ENCODE measurements around the gene WDR20. TPM values are rescaled to one million over a fixed set of nuclear protein-coding genes. Genes with fewer than 3 reads are reported as not detected.

Gene WDR20
- total and polyA plus RNA-seq, 7 donors: 11.4 to 26.8 (median 20.6) TPM

DNA sequence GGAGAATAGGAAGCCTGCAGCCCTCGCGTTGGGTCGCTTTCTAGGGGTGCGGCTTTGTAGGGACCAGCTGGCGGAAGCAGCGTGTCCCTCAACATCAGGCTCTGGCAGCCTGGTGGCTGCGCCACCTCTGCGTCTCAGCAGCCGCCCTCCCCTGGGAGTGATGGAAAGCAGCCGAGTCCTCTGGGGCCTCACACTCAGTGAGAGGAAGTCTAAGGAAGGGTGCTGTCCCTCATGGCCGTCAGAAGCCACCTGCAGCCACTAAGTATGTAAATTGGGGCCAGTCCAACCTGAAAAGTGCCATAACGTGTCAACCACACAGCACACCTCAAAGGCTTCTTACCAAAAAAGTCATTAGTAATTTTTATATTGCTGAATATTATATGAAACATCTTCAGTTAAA, 80.3 kb downstream of the WDR20 start:
- ATAC-seq (no peak), DNase-seq (no peak)
- H3K36me3 ChIP-seq (ENCODE audit: insufficient read depth in 1 of 2, low read depth in 1 of 2): peaks cover 0 to 27% of the 10 kb centered on the region in 2 donors
- H3K27me3 ChIP-seq (ENCODE audit: insufficient read depth in 3 of 3, low read length in 2 of 3): no peaks in the 10 kb centered on the region
- H3K9me3 ChIP-seq: no peaks in the 10 kb centered on the region
- TF ChIP-seq, protein P1, sequence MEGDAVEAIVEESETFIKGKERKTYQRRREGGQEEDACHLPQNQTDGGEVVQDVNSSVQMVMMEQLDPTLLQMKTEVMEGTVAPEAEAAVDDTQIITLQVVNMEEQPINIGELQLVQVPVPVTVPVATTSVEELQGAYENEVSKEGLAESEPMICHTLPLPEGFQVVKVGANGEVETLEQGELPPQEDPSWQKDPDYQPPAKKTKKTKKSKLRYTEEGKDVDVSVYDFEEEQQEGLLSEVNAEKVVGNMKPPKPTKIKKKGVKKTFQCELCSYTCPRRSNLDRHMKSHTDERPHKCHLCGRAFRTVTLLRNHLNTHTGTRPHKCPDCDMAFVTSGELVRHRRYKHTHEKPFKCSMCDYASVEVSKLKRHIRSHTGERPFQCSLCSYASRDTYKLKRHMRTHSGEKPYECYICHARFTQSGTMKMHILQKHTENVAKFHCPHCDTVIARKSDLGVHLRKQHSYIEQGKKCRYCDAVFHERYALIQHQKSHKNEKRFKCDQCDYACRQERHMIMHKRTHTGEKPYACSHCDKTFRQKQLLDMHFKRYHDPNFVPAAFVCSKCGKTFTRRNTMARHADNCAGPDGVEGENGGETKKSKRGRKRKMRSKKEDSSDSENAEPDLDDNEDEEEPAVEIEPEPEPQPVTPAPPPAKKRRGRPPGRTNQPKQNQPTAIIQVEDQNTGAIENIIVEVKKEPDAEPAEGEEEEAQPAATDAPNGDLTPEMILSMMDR (IDR thresholded peaks at IDR 0.05): no peak
- H3K4me3 ChIP-seq: no peak overlapping the region
- intact Hi-C loops (cut with DNase I): no loop called here
- no peak overlapping the region for H3K27ac ChIP-seq
- peaks cover 28% of the 10 kb centered on the region for H3K4me1 ChIP-seq
- WGBS, 3 donors: 87 to 97% (median 90%) methylated on average over 12 of the region's 12 CpGs

DNA sequence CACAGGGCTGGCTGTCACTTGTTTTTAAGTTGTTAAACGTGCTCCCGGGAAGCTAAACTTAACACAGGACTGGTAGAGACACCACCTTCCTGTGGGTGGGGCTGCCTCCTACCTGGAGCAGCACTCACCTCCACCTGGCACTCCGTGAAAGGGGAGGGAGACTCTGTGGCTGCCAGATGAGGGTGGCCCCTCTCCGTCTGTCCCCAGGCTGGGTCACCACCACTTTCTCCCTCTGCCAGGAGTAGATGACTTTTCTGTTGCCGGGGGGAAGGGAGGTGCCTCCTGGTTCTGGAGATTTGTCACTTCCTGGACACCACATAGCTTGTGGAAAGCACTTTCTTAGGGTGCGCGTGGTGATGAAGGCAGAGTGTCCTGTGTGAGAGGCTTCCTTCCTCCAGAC, 81.3 kb downstream of the WDR20 start:
- H3K9me3 ChIP-seq: no peaks in the 10 kb centered on the region
- intact Hi-C loops (cut with DNase I): no loop called here
- 52 to 55% (median 53%) methylated on average over 7 of the region's 7 CpGs for WGBS, 3 donors
- H3K4me3 ChIP-seq: no peak overlapping the region
- ATAC-seq: peak in 1 of 4 donors; percentile 8
- DNase-seq: no peak
- peaks cover 18% of the 10 kb centered on the region for H3K4me1 ChIP-seq
- H3K36me3 ChIP-seq (ENCODE audit: insufficient read depth in 1 of 2, low read depth in 1 of 2): peaks cover 0 to 29% of the 10 kb centered on the region in 2 donors
- TF ChIP-seq, protein P1 (IDR thresholded peaks at IDR 0.05): no peak
- no peak overlapping the region for H3K27ac ChIP-seq
- H3K27me3 ChIP-seq (ENCODE audit: insufficient read depth in 3 of 3, low read length in 2 of 3): no peaks in the 10 kb centered on the region

DNA sequence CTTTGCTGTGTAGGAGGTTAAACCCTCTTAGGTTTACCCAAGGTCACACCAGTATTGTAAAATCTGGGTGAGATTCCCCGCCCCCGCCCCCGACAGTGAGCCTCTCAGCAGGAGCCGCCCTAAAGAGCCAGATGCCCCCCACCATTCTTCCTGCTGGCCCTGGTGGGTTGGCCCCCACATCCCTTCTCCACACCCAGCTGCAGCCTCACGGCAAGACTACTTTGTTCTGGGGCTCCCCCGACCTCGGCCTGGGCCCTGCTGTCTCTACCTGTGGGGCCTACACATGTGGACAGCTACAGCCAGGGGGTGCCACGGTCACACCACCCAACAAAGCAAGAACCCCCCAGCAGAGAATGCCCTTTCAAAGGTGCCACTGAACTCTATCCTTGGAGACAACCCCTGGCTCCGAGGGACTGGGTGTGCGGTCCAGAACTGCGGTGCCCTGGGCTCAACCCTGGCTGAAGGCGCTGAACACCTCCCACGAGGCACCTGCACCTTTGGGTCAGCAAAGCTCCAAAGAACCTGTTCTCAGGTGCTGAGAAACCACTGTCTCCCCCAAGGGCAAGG, 82.4 kb downstream of the WDR20 start:
- peaks cover 0 to 29% of the 10 kb centered on the region in 2 donors for H3K36me3 ChIP-seq (ENCODE audit: insufficient read depth in 1 of 2, low read depth in 1 of 2)
- 91 to 92% (median 92%) methylated on average over 13 of the region's 13 CpGs for WGBS, 3 donors
- ATAC-seq: no peak
- no peak overlapping the region for H3K27ac ChIP-seq
- H3K27me3 ChIP-seq (ENCODE audit: insufficient read depth in 3 of 3, low read length in 2 of 3): no peaks in the 10 kb centered on the region
- intact Hi-C loops (cut with DNase I): no loop called here
- TF ChIP-seq, protein P1 (IDR thresholded peaks at IDR 0.05): no peak
- DNase-seq: peak in 1 of 2 donors; percentile 28
- peaks cover 12% of the 10 kb centered on the region for H3K4me1 ChIP-seq
- H3K9me3 ChIP-seq: no peaks in the 10 kb centered on the region
- no peak overlapping the region for H3K4me3 ChIP-seq

DNA sequence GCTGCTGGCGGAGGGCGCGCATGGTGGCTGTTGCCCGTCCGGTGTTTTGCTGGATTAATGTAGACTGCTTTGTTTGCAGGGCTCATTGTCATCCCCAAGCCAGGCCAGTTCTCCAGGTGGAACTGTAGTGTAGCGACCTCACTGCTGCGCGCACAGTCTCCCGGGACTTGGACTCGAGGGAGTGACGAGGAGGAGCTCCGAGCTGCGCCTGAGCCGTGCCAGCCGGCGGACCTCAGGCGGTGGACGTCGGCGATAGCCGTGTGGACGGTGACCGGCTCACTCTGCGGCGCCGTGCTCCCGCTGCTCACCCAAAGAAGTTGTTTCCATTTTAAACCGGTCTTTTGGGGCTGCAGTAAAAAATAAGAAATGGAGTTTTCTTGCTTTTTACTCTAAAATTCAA, 83.1 kb downstream of the WDR20 start:
- TF ChIP-seq, protein P1 (IDR thresholded peaks at IDR 0.05): no peak
- Histone ChIP-seq H3K36me3 (ENCODE audit: insufficient read depth in 1 of 2, low read depth in 1 of 2) (peaks cover 0 to 29% of the 10 kb centered on the region in 2 donors), H3K4me1 (peaks cover 10% of the 10 kb centered on the region)

DNA sequence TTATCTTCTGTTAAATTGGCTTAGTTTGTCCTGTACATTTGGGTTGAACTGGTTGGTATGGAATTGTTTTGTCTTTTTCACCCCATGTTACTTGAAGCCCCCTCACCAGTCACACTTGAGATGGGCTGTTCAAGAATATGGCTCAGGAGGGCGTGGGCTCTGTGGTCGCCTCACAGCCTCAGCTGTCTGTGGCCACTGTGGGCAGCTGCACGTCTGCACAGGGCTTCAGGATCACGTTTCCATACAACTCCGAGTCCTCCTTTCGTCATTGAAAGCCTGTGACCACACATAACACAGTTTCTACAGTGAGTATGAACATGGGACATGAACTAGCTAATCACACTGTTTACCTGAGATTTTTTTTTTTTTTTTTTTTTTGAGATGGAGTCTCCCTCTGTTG, 84.0 kb downstream of the WDR20 start:
- WGBS, 3 donors: 52 to 81% (median 61%) methylated on average over 6 of the region's 6 CpGs
- H3K27me3 ChIP-seq (ENCODE audit: insufficient read depth in 3 of 3, low read length in 2 of 3): no peaks in the 10 kb centered on the region
- no peaks in the 10 kb centered on the region for H3K9me3 ChIP-seq
- H3K4me1 ChIP-seq: peaks cover under 1% of the 10 kb centered on the region
- H3K36me3 ChIP-seq (ENCODE audit: insufficient read depth in 1 of 2, low read depth in 1 of 2): peaks cover 0 to 29% of the 10 kb centered on the region in 2 donors
- DNase-seq (no peak), ATAC-seq (no peak)
- intact Hi-C loops (cut with DNase I): no loop called here
- TF ChIP-seq, protein P1 (IDR thresholded peaks at IDR 0.05): no peak
- no peak overlapping the region for H3K27ac ChIP-seq
- H3K4me3 ChIP-seq: no peak overlapping the region

More for the DNA sequence above, 83.1 kb downstream of the WDR20 start:
- Histone ChIP-seq H3K4me3 (no peak overlapping the region), H3K27ac (no peak overlapping the region), H3K27me3 (ENCODE audit: insufficient read depth in 3 of 3, low read length in 2 of 3) (no peaks in the 10 kb centered on the region), H3K9me3 (no peaks in the 10 kb centered on the region)
- DNase-seq: no peak
- no peak for ATAC-seq
- intact Hi-C loops (cut with DNase I): no loop called here
- WGBS, 3 donors: 94 to 96% (median 95%) methylated on average over 28 of the region's 28 CpGs

All from psoas muscle (tissue), 8 donors.